Measurements from ENCODE around the gene KIR3DL1.
A peak's percentile ranks its signal among the peaks of the same experiment; 100 is the strongest.
"Not testable (repeated sequence)": the region's sequence is repeated elsewhere in the genome, so short reads cannot be mapped to it uniquely, and the experiment has no call there.

The KIR3DL1 gene

GRCh38 chr19:54817670-54818536 lies 1.6 kb downstream of the KIR3DL1 start:
- no peak for DNase-seq

GRCh38 chr19:54824416-54824815 lies 8.1 kb downstream of the KIR3DL1 start:
- not testable (repeated sequence) for DNase-seq

- not testable (repeated sequence) for DNase-seq
These were observed 9.1 kb downstream of the KIR3DL1 start for GRCh38 chr19:54825326-54825725.

DNA sequence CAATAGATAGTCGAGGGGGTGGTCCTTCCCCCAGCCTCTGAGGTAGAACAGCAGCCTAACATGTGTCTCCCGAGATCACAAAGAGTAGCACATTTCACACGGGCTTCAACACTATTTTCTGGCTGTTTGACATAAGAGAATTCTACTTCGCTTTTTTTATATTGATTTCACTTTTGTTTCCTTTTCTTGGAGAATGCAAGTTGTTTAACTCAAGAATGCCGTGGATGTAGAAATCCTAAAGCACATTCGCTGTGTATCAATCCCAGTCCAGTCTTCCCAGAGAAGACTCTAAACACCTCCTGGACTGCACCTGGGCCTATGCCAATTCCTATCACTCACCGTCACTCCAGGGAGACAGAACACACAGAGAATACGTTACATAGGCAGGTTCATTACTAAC lies 11.8 kb downstream of the KIR3DL1 start:
- DNase-seq, result not testable (repeated sequence)

- DNase-seq, result not testable (repeated sequence)
These were observed 16.2 kb downstream of the KIR3DL1 start, which contains the start of gene KIR2DS4 for GRCh38 chr19:54832496-54832895. TSS of gene KIR2DS4 (plus strand) at chr19:54832676.

- not testable (repeated sequence) for DNase-seq
These were observed 18.9 kb downstream of the KIR3DL1 start for GRCh38 chr19:54835126-54835525.

GRCh38 chr19:54837522-54837921 lies 21.3 kb downstream of the KIR3DL1 start:
- not testable (repeated sequence) for DNase-seq

GRCh38 chr19:54843171-54843570 lies 26.9 kb downstream of the KIR3DL1 start:
- DNase-seq, result not testable (repeated sequence)

- DNase-seq, result not testable (repeated sequence)
These were observed 33.9 kb downstream of the KIR3DL1 start, which contains the start of gene KIR3DL2 for GRCh38 chr19:54850061-54850640. TSS of gene KIR3DL2 (plus strand) at chr19:54850443. CDS start at chr19:54850476, 33 bp downstream.

DNA sequence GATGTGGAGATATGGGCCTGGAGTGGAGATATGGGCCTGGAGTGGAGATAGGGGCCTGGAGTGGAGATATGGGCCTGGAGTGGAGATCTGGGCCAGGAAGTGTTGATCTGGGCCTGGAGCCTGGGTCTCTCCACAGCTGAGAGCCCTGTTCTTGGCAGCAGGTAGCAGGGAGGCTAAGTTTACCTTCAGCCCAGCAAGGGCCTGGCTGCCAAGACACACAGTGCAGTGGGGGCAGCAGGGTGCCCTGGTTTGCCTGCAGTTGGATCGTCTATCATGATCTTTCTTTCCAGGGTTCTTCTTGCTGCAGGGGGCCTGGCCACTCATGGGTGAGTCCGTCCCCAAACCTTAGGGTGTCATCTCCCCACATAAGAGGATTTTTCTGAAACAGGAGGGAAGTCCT lies 34.7 kb downstream of the KIR3DL1 start:
- DNase-seq, result no peak

DNA sequence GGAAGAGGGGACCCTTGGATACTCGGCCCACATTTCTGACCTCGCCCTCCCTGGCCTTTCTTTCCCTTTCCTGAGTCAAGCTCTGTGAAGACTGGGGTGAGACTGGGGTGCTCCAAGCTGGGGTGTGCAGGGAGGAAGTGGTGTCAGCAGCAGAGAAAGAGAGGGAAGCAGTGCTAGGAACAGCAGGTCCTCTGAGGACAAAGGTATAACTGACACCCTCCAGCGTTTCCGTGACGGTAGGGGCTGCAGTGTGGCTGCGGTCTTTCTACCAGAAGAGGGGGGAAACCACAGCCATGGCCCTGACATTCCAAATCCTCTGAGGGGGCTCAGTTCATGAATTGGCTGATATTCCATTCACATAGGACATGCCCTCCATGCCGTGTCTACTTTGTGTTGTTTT lies 35.1 kb downstream of the KIR3DL1 start:
- no peak for DNase-seq

GRCh38 chr19:54855241-54855640 lies 39.0 kb downstream of the KIR3DL1 start:
- DNase-seq, result not testable (repeated sequence)

- not testable (repeated sequence) for DNase-seq
These were observed 42.2 kb downstream of the KIR3DL1 start for GRCh38 chr19:54858476-54858875.

DNA sequence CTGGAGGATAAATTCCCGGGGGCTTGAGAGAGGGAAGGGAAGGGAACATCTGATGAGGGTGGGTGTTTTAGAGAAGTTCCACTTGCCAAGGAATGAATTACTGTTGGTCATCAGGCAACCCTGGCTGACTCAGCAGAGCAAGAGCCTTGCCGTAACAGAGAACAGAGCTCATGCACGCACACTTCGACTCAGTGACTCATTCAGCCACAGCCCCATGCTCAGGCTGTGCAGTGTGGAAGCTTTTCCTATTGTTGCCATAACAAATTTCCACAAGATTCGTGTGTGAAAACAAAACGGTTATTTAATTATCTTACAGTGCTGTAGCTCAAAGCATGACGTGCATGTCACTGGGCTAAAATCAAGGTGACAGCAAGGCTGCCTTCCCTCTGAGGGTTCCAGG lies 43.2 kb downstream of the KIR3DL1 start:
- DNase-seq, result not testable (repeated sequence)

- not testable (repeated sequence) for DNase-seq
These were observed 47.2 kb downstream of the KIR3DL1 start for GRCh38 chr19:54863459-54863858.

DNA sequence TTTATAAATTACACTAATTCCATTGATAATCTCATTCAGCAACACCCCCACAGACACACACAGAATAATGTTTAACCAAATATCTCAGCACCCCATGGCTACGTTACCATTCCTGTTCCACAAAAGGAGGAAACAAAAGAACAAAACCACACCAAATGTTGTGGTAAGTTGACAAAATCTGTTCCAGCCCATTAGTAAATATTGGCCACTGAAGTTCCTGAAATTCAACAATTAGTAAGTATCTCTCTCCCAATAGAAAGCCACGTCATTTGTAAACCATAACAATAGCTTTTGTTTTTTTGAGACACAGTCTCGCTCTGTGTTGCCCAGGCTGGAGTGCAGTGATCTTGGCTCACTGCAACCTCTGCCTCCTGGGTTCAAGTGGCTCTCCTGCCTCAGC lies 55.4 kb downstream of the KIR3DL1 start:
- no peak for DNase-seq

DNA sequence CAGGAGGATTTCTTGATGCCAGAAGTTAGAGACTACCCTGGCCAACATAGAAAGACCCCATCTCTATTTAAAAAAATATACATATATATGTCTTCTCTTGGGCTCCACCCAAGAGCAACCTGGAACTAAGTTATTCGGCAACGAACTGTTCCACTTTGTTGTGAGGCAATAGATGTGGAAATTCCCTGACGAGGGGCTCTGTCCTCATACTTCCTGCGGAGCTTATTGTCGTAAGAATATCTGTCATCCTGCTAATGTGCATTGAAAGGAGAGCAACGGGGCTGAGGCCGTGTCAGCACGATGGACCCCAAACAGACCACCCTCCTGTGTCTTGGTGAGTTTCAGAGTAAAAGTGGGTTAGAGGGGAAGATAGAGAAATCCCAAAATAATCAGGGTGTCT lies 57.7 kb downstream of the KIR3DL1 start, which contains the start of gene FCAR:
Gene FCAR (plus strand): TSS at position 246 of the 400 bp plus-strand sequence. CDS start 55 bp downstream, at position 301.
- DNase-seq, result no peak

DNA sequence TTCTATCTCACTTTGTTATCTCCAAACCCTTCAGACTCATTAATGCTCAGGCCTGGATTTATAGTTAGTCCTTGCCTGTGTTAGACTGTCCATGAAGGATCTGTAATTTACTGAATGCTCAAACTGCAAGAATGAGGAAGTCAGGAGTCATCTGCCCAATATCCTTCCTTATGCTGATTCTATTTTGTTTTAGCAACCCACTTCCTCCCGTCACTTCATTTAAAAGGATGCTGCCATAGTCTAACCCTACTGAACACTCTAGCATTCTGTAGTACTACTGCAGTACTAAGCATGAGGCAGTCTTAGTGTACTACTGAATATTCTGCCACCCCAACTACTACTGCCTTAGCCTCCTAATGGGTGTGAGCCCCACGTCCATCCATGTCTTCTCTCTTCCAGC lies 59.2 kb downstream of the KIR3DL1 start:
- peak; percentile 39 for DNase-seq

GRCh38 chr19:54877471-54877870 lies 61.2 kb downstream of the KIR3DL1 start:
- DNase-seq, result no peak
